H1 (cell line): ENCODE results near the gene TOMM6. TPM values are rescaled to one million over a fixed set of nuclear protein-coding genes. Genes with fewer than 3 reads are reported as not detected.

Experiments used
- CTCF ChIA-PET: fragments of 300-600 bp; sonication (Branson Sonifier 250); formaldehyde crosslinking; loops from one replicate; lab custom pipeline; 2021; ENCODE audit not compliant: partially characterized antibody; lab: Charles Lee
- POLR2A ChIA-PET: fragments of 300-600 bp; sonication (Branson Sonifier 250); formaldehyde crosslinking; loops from one replicate; lab custom pipeline; 2021; ENCODE audit warnings: inconsistent platforms; ENCODE audit not compliant: partially characterized antibody; lab: Charles Lee
- DNase-seq, 2 experiments: peaks; one replicate each; pipeline versions ENCODE4 v3.0.0 to v3.0.0-alpha.2; 2010 to 2022; ENCODE audit warnings: low spot score in 2 of 2, low read depth in 1 of 2, mixed read lengths in 1 of 2
- FAIRE-seq: peaks from 2 replicates; lab custom pipeline; 2011; peaks lifted over from hg19 to GRCh38; lab: Jason Lieb, UNC
- H2AFZ ChIP-seq: 2 replicates; pipeline ENCODE4 v1.8.1; 2012; ENCODE audit warnings: low read length, inconsistent platforms
- H2AK5ac ChIP-seq: 2 replicates; pipeline ENCODE4 v1.6.1; 2013; ENCODE audit warnings: low read depth, low read length
- H2BK120ac ChIP-seq: replicated peaks from 2 replicates; pipeline ENCODE3; 2013; ENCODE audit warnings: low read depth, low read length, inconsistent platforms
- H2BK12ac ChIP-seq: 2 replicates; pipeline ENCODE4 v1.6.1; 2013; ENCODE audit warnings: low read depth, low read length
- H2BK15ac ChIP-seq: 2 replicates; pipeline ENCODE4 v1.6.1; 2013; ENCODE audit warnings: low read length
- H2BK20ac ChIP-seq: 2 replicates; pipeline ENCODE4 v1.6.1; 2013; ENCODE audit warnings: low read length
- H2BK5ac ChIP-seq: 2 replicates; pipeline ENCODE4 v1.6.1; 2013; ENCODE audit warnings: low read depth, low read length
- H3K14ac ChIP-seq: 2 replicates; pipeline ENCODE4 v1.6.1; 2013; ENCODE audit warnings: inconsistent platforms; ENCODE audit not compliant: insufficient read length
- H3K18ac ChIP-seq: 2 replicates; pipeline ENCODE4 v1.6.1; 2013; ENCODE audit warnings: low read length; ENCODE audit errors: extremely low read depth
- H3K23ac ChIP-seq: 2 replicates; pipeline ENCODE4 v1.6.1; 2013; ENCODE audit warnings: inconsistent platforms; ENCODE audit not compliant: insufficient read length
- H3K23me2 ChIP-seq: 2 replicates; pipeline ENCODE4 v1.6.1; 2013; ENCODE audit warnings: low read depth, low read length
- H3K27ac ChIP-seq: 2 replicates; pipeline ENCODE4 v1.6.1; 2011; ENCODE audit warnings: low read depth, low read length, inconsistent platforms
- H3K27me3 ChIP-seq, 4 experiments: replicated peaks in 1 of 4; 1 replicate in 1 of 4; 2 replicates in 3 of 4; pipeline versions ENCODE4 v1.6.1 to v1.8.1; 2011 to 2013; ENCODE audit warnings: low read length in 3 of 4, mild to moderate bottlenecking in 3 of 4, inconsistent platforms in 2 of 4, mixed read lengths in 2 of 4, moderate library complexity in 1 of 4; ENCODE audit not compliant: control insufficient read depth in 3 of 4, insufficient read depth in 3 of 4; ENCODE audit errors: extremely low read depth in 1 of 4
- H3K36me3 ChIP-seq, 4 experiments: 2 replicates each; pipeline versions ENCODE4 v1.6.1 to v1.8.1; 2011 to 2013; ENCODE audit warnings: mild to moderate bottlenecking in 4 of 4, low read length in 3 of 4, moderate library complexity in 2 of 4, control low read depth in 1 of 4, inconsistent platforms in 1 of 4; ENCODE audit not compliant: insufficient read depth in 4 of 4, control insufficient read depth in 2 of 4
- H3K4ac ChIP-seq: replicated peaks from 2 replicates; pipeline ENCODE3; 2013; ENCODE audit warnings: low read length, low read depth, mixed read lengths, inconsistent platforms; ENCODE audit not compliant: insufficient read length
- H3K4me1 ChIP-seq, 4 experiments: replicated peaks in 1 of 4; 1 replicate in 1 of 4; 2 replicates in 3 of 4; pipeline versions ENCODE4 v1.6.1 to v1.8.1; 2011 to 2013; ENCODE audit warnings: low read length in 3 of 4, inconsistent platforms in 2 of 4, mixed read lengths in 1 of 4; ENCODE audit not compliant: insufficient read depth in 4 of 4, control insufficient read depth in 3 of 4
- H3K4me2 ChIP-seq, 2 experiments: 2 replicates each; pipeline versions ENCODE4 v1.6.1 to v1.8.1; 2011 to 2013; ENCODE audit warnings: low read depth in 2 of 2, low read length in 2 of 2, control low read depth in 1 of 2, inconsistent platforms in 1 of 2, mild to moderate bottlenecking in 1 of 2; ENCODE audit not compliant: insufficient read depth in 1 of 2
- H3K4me3 ChIP-seq, 4 experiments: fragments of 200-600, 300-600 bp in 1 of 4; sonication (generic), shearing (Covaris generic), sonication (Bioruptor Twin) in 1 of 4; 2 replicates each; pipeline versions ENCODE4 v1.5.1 to v1.8.1; 2011 to 2016; ENCODE audit warnings: low read length in 4 of 4, low read depth in 3 of 4, control low read depth in 2 of 4, inconsistent platforms in 2 of 4, mild to moderate bottlenecking in 2 of 4, mixed read lengths in 1 of 4, moderate library complexity in 1 of 4; ENCODE audit not compliant: insufficient read depth in 2 of 4; ENCODE audit errors: extremely low read depth in 1 of 4
- H3K56ac ChIP-seq: replicated peaks from 2 replicates; pipeline ENCODE3; 2013; ENCODE audit warnings: low read depth, mild to moderate bottlenecking, mixed read lengths, low read length, inconsistent platforms; ENCODE audit not compliant: insufficient read length
- H3K79me1 ChIP-seq: 2 replicates; pipeline ENCODE4 v1.6.1; 2013; ENCODE audit warnings: low read depth, low read length, control low read depth
- H3K79me2 ChIP-seq, 2 experiments: 2 replicates each; pipeline versions ENCODE4 v1.6.1 to v1.8.1; 2012 to 2013; ENCODE audit warnings: low read length in 2 of 2, mild to moderate bottlenecking in 2 of 2, inconsistent platforms in 1 of 2; ENCODE audit not compliant: insufficient read depth in 2 of 2, control insufficient read depth in 1 of 2
- H3K9ac ChIP-seq, 4 experiments: replicated peaks in 1 of 4; 1 replicate in 1 of 4; 2 replicates in 3 of 4; pipeline versions ENCODE4 v1.6.1 to v1.8.1; 2011 to 2013; ENCODE audit warnings: low read depth in 3 of 4, low read length in 3 of 4, control low read depth in 2 of 4, mild to moderate bottlenecking in 2 of 4, moderate library complexity in 2 of 4, inconsistent platforms in 1 of 4; ENCODE audit errors: extremely low read depth in 1 of 4
- H3K9me3 ChIP-seq, 2 experiments: 2 replicates each; pipeline versions ENCODE4 v1.6.1 to v1.8.1; 2012 to 2013; ENCODE audit warnings: mild to moderate bottlenecking in 2 of 2, moderate library complexity in 2 of 2, control low read depth in 1 of 2, inconsistent platforms in 1 of 2, low read depth in 1 of 2, low read length in 1 of 2, mixed read lengths in 1 of 2; ENCODE audit not compliant: insufficient read depth in 2 of 2
- H4K20me1 ChIP-seq, 2 experiments: replicated peaks in 1 of 2; 2 replicates each; pipeline versions ENCODE3 to v1.8.1; 2011 to 2013; ENCODE audit warnings: inconsistent platforms in 2 of 2, low read length in 2 of 2, mild to moderate bottlenecking in 1 of 2; ENCODE audit not compliant: insufficient read depth in 2 of 2, control insufficient read depth in 1 of 2
- H4K5ac ChIP-seq: 2 replicates; pipeline ENCODE4 v1.6.1; 2013; ENCODE audit warnings: low read length, low read depth, mixed read lengths, inconsistent platforms; ENCODE audit not compliant: insufficient read length
- H4K8ac ChIP-seq: 2 replicates; pipeline ENCODE4 v1.8.0; 2013; ENCODE audit warnings: mild to moderate bottlenecking, moderate library complexity, low read length, inconsistent platforms; ENCODE audit not compliant: insufficient read depth; ENCODE audit errors: extremely low read depth
- H4K91ac ChIP-seq: replicated peaks from 2 replicates; pipeline ENCODE3; 2013; ENCODE audit warnings: low read length, mixed read lengths, inconsistent platforms; ENCODE audit not compliant: insufficient read length
- CREB1 ChIP-seq: IDR thresholded peaks from 2 replicates; pipeline ENCODE4 v1.6.1; 2012; ENCODE audit warnings: inconsistent platforms
- E2F6 ChIP-seq: IDR thresholded peaks from 2 replicates; pipeline ENCODE4 v1.6.1; 2012; ENCODE audit warnings: inconsistent platforms
- EGR1 ChIP-seq: IDR thresholded peaks from 2 replicates; pipeline ENCODE4 v1.6.1; 2011; ENCODE audit warnings: low read depth, low read length, borderline replicate concordance
- EP300 ChIP-seq, 2 experiments: IDR thresholded peaks; 1 replicate in 1 of 2; 2 replicates in 1 of 2; pipeline ENCODE4 v1.6.1; 2011 to 2012; ENCODE audit warnings: low read depth in 2 of 2, low read length in 2 of 2, mild to moderate bottlenecking in 2 of 2, borderline replicate concordance in 1 of 2, inconsistent platforms in 1 of 2, moderate library complexity in 1 of 2
- NANOG ChIP-seq: IDR thresholded peaks from 2 replicates; pipeline ENCODE4 v1.6.1; 2011; ENCODE audit warnings: low read length, low read depth, mild to moderate bottlenecking, inconsistent platforms; ENCODE audit not compliant: insufficient read depth, poor library complexity, severe bottlenecking
- POLR2AphosphoS5 ChIP-seq: IDR thresholded peaks from 2 replicates; pipeline ENCODE4 v1.6.1; 2011; ENCODE audit warnings: low read depth, low read length
- RBBP5 ChIP-seq: IDR thresholded peaks from 2 replicates; pipeline ENCODE4 v1.7.1; 2012; ENCODE audit warnings: low read depth, mild to moderate bottlenecking, inconsistent platforms, low read length, moderate library complexity, borderline replicate concordance
- SP4 ChIP-seq: IDR thresholded peaks from 2 replicates; pipeline ENCODE4 v1.6.1; 2012; ENCODE audit warnings: low read length, inconsistent platforms
- TAF1 ChIP-seq: IDR thresholded peaks from 2 replicates; pipeline ENCODE4 v1.6.1; 2011; ENCODE audit warnings: mild to moderate bottlenecking, low read depth, low read length
- WGBS, 2 experiments: shearing (Covaris generic) in 1 of 2; methylation state at CpG; one replicate each; pipeline versions ENCODE4 v1.1.6 to v1.1.7; 2013 to 2015; ENCODE audit warnings: low lambda C conversion rate in 2 of 2, mixed read lengths in 2 of 2, inconsistent platforms in 1 of 2, low coverage in 1 of 2, missing lambda C conversion rate in 1 of 2; ENCODE audit not compliant: insufficient replicate concordance in 2 of 2, insufficient coverage in 1 of 2, insufficient read length in 1 of 2; ENCODE audit errors: extremely low coverage in 1 of 2, missing lambda C conversion rate in 1 of 2; 5-methylcytosine and 5-hydroxymethylcytosine counted together
- polyA plus RNA-seq, 7 experiments: library from polyadenylated mRNA; depleted of rRNA in 3 of 7; stranded (reverse) in 5 of 7; unstranded in 2 of 7; fragments of >200 nt in 5 of 7; fragments of 200-250 nt in 2 of 7; gene quantifications; 1 replicate in 5 of 7; 2 replicates in 1 of 7; 4 replicates in 1 of 7; pipeline versions ENCODE4 v1.2.1 to v1.2.3, GENCODE V29; 2011 to 2013; ENCODE audit warnings: missing spikeins in 2 of 7, mixed read lengths in 2 of 7
- total RNA-seq: library from RNA; stranded (reverse); fragmentation: NEBNext Ultra II Directional; extraction: Animal tissue kit (Norgen Biotek cat#: 25700); gene quantifications from 2 replicates; pipeline ENCODE4 v1.2.1, GENCODE V29; 2021

The TOMM6 gene
- total and polyA plus RNA-seq, 2 of the 8 experiments (the other 6 are each of a cell fraction or from before 2014, with no cell fraction given), result 228 to 560 TPM

GRCh38 chr6:41786451-41787218 is 859 bp upstream of the TOMM6 start:
- Histone ChIP-seq H2BK15ac (no peak overlapping the region), H4K5ac (peak overlapping the region; percentile 23), H3K36me3 (peaks cover 12 to 28% (median 19%) of the 10 kb centered on the region in 4 experiments; a peak in 7 of 8 replicates), H3K23ac (no peak overlapping the region), H3K79me2 (peaks cover 0 to 12% of the 10 kb centered on the region in 2 experiments; a peak in 3 of 4 replicates), H3K23me2 (peaks cover 12% of the 10 kb centered on the region), H4K8ac (peak overlapping the region; percentile 47; the same call in 1 of the 2 replicates), H3K4ac (peak overlapping the region; percentile 63), H3K27ac (0 out of 2 replicates have a peak overlapping the region, but pooled peaks have one; percentile 24), H3K56ac (no peak overlapping the region), H2BK20ac (no peak overlapping the region), H3K9me3 (no peaks in the 10 kb centered on the region), H2BK5ac (peak overlapping the region; percentile 77), H4K20me1 (peaks cover 0 to 9% of the 10 kb centered on the region in 2 experiments), H3K14ac (no peak overlapping the region), H2BK120ac (no peak overlapping the region), H2AFZ (0 out of 2 replicates have a peak overlapping the region, but pooled peaks have one; percentile 28), H3K27me3 (peaks cover 0 to 31% (median 21%) of the 10 kb centered on the region in 4 experiments; a peak in 6 of 7 replicates), H2BK12ac (no peak overlapping the region), H3K4me1 (peaks cover 0 to 4% (median 3%) of the 10 kb centered on the region in 4 experiments; a peak in 6 of 7 replicates), H4K91ac (peak overlapping the region; percentile 42), H3K4me3 (peak overlapping the region; percentile 94 to 100 (median 98)), H3K9ac (peak overlapping the region in 2 of 4 experiments; percentile 93 to 96; a peak in 4 of 7 replicates), H3K4me2 (peak overlapping the region; percentile 76 to 99), H2AK5ac (no peak overlapping the region), H3K18ac (no peak overlapping the region; the same call in none of the 2 replicates), H3K79me1 (peaks cover 2% of the 10 kb centered on the region)
- ChIA-PET CTCF (interaction anchor here (0.6 to 5.1 kb wide), 55 partner anchors 10 to 641 kb away, joined by 3 to 108 read pairs (median 4); partner anchors contain the start of genes BYSL, MED20 and TAF8), POLR2A (interaction anchor here (0.6 to 4.2 kb wide), 17 partner anchors 8 to 384 kb away, joined by 3 to 31 read pairs (median 4); partner anchors contain the start of genes BYSL, MED20, TAF8 and USP49)
- peak in 1 of 2 experiments; percentile 95 for DNase-seq
- 1% methylated on average over 26 of the region's 58 CpGs; no CpG with 5 or more reads in 1 of the 2 experiments for WGBS, 2 experiments
- FAIRE-seq, result no peak
- TF ChIP-seq POLR2AphosphoS5 (no peak), CREB1 (peak; percentile 6; the same call in 1 of the 2 replicates), SP4 (0 out of 2 replicates have a peak, but pooled peaks have one; percentile 23), EP300 (IDR thresholded peaks at IDR 0.05; ENCODE audit: borderline replicate concordance in 1 of 2, low read depth in 2 of 2, low read length in 2 of 2) (peak in 1 of 2 experiments; percentile 87; a peak in 1 of 3 replicates), TAF1 (no peak), RBBP5 (peak; percentile 1; the same call in 1 of the 2 replicates), NANOG (no peak), EGR1 (no peak), E2F6 (no peak)
